GM19324 (cell line): Measurements from ENCODE around the gene AGAP1.

Experiments
- ATAC-seq: cut with Tn5 transposase; IDR thresholded peaks from one replicate; pipeline ENCODE4 v1.9.1; 2021; ENCODE audit warnings: mild to moderate bottlenecking, moderate library complexity; ENCODE audit not compliant: unreplicated experiment, low FRiP score

The AGAP1 gene

DNA sequence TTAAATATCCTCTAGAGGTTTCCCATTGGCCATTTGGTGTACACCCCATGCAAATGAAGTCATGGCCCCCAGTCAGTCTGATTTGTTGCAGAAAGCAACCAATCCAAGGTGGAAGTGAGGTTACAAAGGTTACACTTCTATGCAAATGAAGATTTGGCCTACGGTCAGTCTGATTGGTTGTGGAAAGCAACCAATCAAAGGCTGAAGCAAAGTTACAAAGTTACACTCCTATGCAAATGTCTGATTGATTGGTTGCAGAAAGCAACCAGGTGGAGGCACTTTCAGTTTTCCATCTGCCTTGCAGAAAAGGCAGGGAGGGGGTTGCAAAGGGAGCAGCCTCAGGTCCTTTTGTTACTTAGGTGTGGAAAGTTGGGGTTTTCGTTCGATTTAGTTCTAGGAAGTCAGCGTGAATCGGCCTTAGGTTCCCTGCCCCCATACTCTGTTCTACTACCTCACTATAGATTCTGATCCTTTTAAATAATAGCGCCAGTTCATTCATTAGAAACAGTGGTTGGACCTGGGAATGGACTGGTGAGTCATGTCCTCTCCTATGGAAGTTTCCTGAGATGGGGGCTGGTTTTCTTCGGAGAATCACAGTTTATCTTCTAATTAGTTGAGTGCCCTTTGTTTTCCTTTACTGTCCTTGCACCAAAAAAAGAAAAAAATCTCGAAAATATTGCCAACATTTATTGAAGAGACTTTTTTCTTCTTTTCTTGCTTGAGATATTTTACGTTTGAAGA lies 279.5 kb downstream of the AGAP1 start:
- ATAC-seq = no peak

DNA sequence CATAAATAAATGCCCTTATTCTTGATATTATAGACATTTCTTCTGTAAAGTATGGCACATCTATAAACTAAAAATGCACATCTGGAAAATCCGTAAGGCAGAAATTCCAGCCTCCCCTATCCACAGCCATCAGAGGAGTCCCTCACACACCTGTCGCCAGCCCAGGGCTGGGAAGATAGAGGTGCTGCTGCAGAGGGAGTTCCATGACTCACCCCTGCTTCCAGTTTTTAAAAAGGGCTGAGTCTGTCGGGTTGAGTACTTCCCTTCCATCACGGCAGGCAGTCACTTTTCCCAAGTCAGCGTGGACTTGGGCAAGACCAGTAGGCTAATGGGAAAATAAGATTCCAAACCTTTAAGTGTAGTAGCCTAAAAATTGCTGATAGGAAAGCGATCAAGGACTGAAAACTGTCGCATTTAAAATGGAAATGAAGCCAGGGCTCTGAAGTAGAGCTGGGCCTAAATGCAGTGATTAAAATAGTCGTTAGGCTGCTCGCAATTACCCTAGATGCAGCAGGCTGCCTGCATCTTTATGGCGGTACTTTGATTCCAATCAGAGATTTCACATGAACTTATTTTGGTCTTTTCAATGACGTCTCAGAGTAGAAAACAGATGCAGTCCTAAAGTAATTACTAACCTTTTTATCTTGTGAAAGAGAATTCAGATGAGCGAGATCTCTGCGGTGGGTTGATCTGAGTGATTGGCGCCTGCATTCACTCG lies 280.5 kb downstream of the AGAP1 start:
- ATAC-seq = no peak

DNA sequence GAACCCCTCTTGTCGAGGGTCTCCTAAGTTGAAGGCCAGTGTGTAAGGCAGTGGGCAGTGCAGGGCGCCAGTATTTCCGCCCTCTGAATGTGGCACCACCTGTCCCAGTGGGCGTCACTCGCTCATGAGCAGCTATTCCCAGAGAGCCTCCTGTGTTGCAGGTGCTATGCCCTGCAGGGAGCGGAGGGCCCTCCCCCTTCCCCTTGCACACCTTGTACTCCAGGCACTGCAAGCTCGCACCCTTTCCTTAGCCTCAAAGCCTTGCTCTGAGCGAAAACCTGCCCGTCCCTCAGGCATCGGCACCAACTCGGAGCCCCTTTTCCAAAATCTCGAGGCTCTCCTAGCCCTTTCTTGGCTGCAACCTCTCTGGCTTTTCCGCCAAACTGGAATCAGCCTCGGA lies 282.7 kb downstream of the AGAP1 start:
- no peak for ATAC-seq

DNA sequence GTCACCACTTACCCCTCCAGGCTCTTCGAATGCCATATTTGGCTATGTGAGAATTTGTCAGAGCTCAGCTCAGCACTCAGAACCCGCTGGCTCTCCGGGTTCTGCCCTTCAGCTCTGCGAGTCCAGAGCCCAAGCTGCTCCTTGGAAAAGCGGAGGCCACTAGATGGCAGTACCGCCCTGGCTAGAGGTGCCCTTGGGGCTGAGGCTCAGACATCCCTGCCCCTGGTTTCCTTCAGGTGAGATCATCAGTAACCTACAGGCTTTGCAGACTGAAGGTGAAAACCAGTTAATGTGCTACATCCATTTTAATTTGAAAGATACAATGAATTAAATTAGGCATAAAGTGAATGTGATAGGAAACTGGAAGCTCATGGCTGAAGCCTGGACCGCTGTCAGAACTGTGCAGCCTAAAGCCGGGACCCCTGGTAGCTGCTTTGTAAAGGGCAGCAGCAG lies 285.6 kb downstream of the AGAP1 start:
- ATAC-seq = no peak

DNA sequence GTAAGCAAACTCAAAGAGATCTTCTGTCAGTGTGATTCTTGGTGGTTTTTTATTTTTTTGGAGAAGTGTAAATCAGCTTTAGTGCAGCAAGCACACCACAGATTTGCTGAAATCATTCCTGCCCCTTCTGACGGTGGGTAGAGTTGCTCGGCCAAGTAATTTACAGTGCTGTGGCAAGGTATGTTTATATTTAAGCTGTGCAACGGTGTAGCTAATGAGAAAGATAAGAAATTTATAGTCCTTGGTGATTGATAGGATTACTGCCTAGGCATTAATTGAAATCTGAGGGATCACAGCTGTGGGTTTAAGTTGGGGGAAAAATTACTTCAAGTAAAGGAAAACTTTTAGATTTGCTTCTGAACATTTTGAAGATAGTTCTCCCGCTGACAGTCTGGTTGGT lies 286.6 kb downstream of the AGAP1 start:
- no peak for ATAC-seq

DNA sequence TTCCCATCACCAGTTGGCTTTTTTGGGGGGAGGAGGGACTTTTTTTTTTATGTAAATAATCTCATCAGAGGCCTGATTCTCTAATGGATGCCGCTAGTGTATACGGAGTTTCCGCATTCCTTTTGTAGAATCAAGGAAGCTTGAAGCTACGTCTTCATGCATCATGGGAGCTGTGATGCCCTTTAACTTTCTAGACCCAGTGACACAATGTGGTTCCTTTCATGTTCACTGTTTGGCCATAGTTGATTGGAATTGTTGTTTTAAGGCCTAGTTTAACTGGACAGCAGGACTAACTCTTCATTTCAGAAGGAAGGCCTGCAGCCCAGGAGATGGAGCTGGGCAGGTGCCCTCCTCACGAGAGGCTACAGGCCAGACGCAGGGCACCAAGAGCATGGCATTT lies 287.9 kb downstream of the AGAP1 start:
- no peak for ATAC-seq

DNA sequence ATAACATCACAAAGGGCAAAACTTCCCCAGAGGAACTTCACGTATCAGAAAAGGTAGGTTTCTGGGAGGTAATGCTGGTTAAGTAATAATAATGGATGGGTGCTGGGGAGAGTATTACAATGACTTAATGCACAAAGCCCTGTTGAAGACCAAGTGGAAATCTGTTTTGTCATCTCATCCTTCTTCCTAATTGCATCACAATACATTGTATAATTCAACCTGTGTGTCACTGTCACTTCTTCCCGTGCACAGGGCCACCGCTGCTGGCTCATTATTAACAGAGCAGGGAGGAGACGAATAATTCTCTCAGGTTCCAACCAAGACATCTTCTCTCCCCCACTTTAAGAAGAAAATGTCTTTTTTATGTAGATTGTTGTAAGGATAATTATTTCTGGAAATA lies 290.9 kb downstream of the AGAP1 start:
- ATAC-seq = no peak

DNA sequence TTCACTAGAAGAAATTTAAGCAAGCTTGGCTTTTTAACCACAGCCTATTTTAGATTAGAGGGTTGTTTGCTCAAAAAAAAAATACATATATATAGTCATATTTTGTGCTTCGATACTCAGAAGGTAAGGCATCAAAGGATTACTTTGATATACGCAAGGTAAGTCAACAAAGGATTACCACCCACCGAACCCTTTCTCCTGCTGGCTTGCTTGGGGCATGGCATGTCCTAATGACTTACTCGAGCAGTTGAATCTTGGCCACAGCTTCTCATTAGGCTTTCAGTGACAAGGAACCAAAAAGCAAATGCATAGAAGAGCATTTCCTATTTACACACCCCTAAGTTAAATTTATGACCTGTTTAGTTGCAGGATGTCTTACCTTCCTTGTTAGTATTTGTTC lies 295.7 kb downstream of the AGAP1 start:
- no peak for ATAC-seq

DNA sequence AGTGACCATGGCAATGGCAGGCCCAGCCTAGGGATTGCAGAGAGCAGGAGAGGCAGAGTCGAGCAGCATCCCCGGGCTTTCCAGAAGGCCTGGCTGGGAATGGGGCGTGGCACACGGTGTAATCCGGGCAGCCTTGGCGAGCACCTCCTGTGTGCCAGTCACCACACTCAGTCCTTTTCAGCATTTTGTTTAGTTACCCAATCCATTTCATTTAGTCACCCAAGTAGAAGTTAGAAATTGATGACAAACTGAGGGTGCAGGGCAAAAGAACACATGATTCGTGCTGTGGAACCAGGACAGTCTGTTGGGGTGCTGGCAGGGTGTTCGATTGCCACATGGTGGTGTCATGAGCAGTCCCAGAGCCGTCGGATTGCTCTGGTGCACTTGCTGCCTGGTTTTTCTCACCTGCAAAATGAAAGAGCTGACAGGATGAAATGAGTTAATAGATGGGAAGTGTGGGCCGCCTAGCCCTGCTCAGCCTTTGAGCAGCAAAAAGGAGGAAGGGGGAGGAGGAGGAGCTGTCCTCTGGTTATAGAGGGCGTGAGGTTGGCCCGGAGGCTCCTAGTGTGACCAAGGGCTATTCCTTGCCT lies 299.4 kb downstream of the AGAP1 start:
- ATAC-seq = no peak

DNA sequence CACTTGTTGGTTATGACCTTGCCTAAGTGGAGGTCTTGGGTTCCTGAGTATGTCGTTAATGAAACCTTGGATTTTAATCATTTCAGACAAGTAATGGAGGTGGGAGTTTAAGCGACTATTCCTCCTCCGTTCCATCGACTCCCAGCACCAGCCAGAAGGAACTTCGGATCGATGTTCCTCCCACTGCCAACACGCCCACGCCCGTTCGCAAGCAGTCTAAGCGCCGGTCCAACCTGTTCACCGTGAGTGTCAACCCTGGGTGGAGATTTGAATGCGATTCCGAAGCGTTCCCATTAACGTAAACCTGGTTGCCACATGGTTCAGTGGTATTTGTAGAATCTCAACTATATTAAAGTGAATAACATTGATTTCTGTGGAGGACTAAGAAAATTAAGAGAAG lies 305.4 kb downstream of the AGAP1 start:
- no peak for ATAC-seq

DNA sequence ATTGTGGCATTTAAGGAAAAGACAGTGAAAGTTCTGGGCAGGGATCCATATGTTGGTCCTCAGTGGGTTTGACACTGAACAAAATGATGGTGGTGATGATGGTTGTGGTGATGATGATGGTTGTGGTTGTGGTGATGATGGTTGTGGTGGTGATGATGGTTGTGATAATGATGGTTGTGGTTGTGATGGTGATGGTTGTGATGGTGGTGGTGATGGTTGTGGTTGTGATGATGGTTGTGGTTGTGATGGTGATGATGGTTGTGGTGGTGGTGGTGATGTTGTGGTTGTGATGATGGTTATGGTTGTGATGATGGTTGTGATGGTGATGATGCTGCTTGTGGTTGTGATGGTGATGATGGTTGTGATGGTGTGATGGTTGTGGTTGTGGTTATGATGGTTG lies 308.7 kb downstream of the AGAP1 start:
- ATAC-seq = no peak

DNA sequence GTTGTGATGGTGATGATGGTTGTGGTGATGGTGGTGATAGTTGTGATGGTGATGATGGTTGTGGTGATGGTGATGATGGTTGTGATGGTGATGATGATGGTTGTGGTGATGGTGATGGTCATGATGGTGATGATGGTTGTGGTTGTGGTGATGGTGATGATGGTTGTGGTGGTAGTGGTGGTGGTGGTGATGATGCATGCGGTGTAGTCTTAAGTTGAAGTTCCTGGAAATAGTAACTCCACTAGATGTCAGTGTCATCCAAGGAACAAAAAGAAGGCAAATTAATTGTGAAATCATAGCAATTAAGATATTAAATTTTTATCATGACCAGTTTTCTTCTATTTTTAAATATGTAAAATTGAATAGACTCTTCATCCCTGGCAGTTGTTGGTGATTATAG lies 309.2 kb downstream of the AGAP1 start:
- ATAC-seq = no peak

DNA sequence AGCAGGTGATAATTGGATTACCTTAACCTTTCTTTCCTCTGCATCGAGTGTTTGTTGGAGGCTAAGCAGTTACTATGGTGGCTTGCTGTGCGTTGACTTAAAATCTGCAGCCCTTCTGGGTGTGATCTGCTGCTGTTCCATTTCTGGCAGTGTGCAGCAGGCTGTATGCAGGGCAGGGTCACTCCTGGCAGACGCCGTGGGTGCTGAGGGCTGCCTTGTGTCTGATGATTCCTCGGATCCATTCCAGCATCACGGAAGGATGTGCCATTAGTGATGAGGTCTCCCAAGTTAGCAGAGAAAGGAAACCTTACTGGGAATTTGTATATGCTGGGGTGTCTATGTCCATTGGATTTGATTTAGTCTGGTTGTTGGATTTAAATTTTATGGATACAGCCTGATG lies 310.8 kb downstream of the AGAP1 start:
- ATAC-seq = no peak

DNA sequence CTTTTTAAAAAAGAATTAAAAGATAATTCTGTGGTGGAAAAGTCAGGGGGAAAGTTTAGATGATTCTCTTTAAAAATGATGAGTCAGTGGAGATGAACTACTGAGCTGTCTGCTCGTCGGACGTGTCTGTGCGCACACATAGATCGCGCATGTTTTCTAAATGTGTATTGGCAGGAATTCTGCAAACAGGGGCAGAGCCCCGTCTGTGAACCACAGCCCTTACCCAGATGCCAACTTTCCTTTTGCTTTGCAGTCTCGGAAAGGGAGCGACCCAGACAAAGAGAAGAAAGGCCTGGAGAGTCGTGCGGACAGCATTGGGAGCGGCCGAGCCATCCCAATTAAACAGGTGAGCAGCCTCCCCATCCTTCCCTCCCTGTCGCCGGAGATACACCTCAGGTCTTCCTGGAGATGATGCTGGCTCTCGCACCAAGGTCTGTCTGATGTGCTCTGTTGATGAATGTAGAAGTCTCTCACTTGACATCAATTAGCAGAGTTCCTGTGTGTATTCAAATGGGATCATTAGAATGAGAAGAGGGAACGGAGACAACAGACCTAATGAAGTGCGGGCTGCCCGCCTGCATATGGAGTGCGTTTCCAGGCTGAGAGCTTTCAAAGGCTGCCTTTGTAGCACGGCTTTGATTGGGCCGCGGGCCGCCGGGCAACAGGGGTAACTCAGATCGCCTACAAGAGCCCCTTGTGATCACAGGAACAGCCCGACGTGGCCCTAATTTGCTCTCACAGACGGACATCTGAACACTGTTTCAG lies 313.3 kb downstream of the AGAP1 start:
- ATAC-seq = no peak

DNA sequence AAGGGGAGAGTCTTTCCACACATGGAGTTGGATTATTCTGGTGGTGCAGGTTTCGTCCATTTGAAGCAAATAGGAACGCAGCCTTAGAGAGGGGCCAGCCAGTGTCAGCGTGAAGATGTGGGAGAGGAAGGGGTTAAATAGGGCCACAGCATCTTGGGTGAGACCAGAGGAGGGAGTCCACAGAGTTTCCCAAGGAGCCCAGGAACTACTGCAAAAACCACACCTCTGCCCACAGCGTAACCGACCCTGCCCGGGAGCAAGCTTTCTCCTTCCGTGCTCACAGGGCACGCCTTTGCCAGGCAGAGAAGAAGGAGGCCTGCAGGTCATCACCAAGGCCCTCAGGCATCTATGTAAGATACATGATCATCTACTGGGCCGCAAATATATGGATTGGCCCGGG lies 314.5 kb downstream of the AGAP1 start:
- no peak for ATAC-seq

DNA sequence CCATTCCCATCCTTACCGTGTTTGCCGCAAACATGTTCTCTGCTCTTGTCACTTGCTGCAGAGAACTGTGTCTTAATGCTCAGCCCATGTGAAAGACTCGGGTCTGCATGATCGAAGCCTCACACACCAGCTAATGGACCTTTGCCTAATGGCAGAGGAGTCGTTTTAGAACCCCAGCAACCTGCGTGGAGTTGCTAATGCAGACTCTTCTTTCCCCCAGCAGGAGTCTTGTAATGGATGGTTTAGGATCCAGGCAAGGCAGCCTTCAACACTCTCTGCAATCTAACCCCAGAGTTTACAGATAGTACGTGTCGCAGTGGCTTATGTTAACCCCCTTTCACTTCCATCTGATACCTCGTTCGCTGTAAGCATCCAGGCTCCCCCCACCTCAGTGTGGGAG lies 316.4 kb downstream of the AGAP1 start:
- no peak for ATAC-seq

DNA sequence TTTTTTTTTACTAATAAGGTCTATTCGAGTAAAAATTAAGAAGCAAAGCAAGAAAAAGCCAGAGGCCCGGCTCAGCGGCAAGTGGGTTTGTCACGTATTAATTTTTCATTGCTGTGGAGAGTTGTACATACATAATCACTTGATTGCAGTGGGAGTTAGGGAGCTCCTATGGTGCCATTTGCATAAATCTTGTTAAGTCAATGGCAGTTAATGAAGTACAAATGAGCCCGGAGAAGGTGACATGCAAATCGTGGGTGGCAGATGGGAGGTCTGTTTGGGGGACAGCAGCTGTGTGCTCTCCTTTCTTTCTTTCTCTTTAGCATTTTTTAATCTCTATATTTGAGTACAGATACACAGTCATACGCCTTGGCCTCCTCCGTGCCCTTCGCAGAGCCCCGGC lies 317.0 kb downstream of the AGAP1 start:
- ATAC-seq = no peak

DNA sequence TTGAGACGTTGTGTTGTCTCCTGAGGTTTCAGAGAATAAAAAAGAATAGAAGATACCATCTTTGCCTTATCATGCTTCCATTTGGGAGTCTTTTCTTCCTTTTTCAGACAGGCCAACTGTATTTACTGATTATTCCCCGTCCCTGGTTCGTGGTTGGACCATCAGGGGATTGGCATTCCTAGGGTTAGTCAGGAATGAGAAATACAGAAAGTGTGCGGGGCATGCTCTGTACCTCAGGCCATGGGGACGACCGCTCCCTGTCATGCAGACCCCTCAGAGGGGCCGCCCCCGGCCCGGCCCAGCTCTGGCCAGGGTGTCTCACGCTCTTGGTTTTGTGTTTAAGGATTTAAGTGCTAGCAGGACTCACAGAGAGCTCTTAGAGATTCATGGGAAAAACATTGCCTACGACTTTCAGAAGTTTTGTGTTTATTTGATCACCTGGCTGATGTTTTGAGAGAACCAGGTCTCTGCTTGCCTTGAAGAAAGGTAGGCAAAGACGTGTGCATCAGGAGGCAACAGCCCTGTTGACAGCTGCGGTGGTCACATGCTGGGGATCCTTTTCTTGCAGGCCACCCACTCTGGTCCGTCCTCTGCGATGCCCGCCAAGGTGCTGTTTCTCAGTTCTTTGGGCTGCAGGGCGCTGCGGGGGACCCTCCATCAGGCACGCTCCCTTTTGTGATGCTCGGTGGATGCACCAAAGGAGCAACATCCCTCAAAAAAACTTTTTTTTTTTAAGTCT lies 317.8 kb downstream of the AGAP1 start:
- no peak for ATAC-seq

DNA sequence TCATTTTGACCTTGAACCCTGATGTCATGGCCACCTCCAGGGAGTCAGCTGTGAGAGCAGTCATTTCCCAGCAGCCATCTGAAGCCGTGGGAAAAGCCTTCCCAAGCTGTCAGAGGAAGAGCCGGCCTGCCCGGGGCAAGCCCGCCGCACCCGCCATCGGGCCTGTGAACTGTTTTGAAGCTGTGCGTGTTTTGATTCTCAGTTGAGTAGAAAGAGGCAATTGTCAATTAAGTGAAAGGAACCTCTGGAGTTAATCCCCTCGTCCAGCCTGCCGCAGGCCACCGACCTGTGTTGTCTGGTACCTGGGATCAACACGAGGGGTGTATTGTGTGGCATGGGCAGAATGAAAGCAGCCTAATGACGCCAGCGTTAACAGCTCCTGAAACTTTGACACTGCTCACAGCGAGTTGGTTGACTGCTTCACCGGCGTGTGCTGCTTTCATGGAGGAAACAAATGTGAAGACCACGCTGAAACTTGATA lies 318.4 kb downstream of the AGAP1 start:
- ATAC-seq = no peak

DNA sequence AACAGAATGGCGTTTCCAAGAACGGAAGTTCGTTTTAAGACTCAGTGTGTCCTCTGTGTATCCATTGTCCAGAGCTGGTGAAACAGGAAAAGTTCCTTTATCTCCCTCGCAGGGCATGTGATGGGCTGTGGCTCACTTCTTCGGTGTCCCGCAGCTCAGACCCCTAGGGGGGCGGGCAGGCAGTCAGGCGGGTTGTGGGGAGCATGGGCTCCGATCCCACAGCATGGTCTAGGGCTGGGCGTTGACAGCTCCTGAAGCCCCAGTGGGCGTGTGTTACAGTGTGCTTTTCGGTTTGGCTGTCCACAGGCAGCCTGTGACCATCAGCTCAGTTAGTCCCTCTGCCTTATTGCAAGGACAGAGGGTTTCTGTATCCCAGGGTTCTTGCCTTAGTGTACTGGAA lies 319.6 kb downstream of the AGAP1 start:
- no peak for ATAC-seq
